Measurements from ENCODE around the gene PHF21B. TPM values are rescaled to one million over a fixed set of nuclear protein-coding genes. Genes with fewer than 3 reads are reported as not detected.

PHF21B gene
- total RNA-seq, 1 experiment from 2014 or later: 4.5 TPM

DNA sequence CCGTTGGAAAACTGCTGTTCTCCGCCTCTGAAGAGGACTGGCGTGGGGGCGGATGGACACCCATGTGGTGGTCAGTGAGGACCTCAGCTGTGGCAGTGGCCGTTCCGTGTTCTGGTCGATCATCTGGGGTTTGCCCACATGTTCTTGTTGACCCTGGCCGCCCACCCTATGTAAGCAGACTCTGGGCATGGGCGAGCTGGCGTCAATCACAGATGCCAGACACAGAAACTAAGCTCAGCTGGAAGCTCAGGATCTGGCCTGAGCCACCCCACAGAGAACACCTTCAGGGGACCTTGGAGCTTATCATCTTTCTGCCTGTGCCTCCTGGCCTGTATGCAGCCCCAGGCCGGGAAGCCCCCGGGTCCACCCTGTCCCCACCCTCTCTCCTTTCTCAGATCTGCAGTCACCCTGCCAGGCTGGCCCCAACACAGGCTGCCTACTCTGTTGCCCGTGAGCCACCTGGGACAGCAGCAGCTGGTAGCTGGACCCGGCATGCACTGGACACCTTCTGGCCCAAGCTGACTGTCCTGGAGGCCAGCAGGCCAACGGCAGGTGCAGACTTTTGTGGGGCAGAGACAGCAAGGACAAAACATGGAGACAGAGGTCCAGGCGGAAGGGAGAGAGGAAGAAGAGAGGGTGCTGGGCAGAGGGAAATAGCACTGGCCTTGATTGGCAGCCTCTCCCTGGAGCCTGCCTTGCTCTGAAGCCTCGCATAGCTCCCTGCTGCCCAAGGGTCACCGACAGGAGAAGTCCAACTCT, 91.5 kb downstream of the PHF21B start:
- no TSS peak for BruUV-seq (replicated peaks)
- H3K4me1 ChIP-seq (ENCODE audit: control insufficient read depth, insufficient read depth, low read length): no peaks in the 10 kb centered on the region
- ChIA-PET CTCF (no interaction called here), POLR2A (no interaction called here)
- in situ Hi-C loops (cut with HindIII; ENCODE audit: low pct_unique_long_range_greater_than_20kb, low sequenced_read_pairs) (no loop called here), intact Hi-C loops (cut with micrococcal nuclease; ENCODE audit: unreplicated experiment) (no loop called here)
- ATAC-seq: no peak
- H3K4me3 ChIP-seq (ENCODE audit: low read depth in 2 of 2, low read length in 2 of 2): no peak overlapping the region
- DNase-seq (ENCODE audit: low read depth, low spot score): no peak
- TF ChIP-seq, protein P1, sequence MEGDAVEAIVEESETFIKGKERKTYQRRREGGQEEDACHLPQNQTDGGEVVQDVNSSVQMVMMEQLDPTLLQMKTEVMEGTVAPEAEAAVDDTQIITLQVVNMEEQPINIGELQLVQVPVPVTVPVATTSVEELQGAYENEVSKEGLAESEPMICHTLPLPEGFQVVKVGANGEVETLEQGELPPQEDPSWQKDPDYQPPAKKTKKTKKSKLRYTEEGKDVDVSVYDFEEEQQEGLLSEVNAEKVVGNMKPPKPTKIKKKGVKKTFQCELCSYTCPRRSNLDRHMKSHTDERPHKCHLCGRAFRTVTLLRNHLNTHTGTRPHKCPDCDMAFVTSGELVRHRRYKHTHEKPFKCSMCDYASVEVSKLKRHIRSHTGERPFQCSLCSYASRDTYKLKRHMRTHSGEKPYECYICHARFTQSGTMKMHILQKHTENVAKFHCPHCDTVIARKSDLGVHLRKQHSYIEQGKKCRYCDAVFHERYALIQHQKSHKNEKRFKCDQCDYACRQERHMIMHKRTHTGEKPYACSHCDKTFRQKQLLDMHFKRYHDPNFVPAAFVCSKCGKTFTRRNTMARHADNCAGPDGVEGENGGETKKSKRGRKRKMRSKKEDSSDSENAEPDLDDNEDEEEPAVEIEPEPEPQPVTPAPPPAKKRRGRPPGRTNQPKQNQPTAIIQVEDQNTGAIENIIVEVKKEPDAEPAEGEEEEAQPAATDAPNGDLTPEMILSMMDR (IDR thresholded peaks at IDR 0.05): no peak
- TF ChIP-seq TCF7L2 (IDR thresholded peaks at IDR 0.05; ENCODE audit: low read depth, low read length) (no peak), POLR2AphosphoS5 (IDR thresholded peaks at IDR 0.05; ENCODE audit: low read depth, low read length) (no peak), SIN3A (IDR thresholded peaks at IDR 0.05; ENCODE audit: borderline replicate concordance, insufficient read depth, low read depth, low read length) (no peak)
- TF ChIP-seq, protein P2, sequence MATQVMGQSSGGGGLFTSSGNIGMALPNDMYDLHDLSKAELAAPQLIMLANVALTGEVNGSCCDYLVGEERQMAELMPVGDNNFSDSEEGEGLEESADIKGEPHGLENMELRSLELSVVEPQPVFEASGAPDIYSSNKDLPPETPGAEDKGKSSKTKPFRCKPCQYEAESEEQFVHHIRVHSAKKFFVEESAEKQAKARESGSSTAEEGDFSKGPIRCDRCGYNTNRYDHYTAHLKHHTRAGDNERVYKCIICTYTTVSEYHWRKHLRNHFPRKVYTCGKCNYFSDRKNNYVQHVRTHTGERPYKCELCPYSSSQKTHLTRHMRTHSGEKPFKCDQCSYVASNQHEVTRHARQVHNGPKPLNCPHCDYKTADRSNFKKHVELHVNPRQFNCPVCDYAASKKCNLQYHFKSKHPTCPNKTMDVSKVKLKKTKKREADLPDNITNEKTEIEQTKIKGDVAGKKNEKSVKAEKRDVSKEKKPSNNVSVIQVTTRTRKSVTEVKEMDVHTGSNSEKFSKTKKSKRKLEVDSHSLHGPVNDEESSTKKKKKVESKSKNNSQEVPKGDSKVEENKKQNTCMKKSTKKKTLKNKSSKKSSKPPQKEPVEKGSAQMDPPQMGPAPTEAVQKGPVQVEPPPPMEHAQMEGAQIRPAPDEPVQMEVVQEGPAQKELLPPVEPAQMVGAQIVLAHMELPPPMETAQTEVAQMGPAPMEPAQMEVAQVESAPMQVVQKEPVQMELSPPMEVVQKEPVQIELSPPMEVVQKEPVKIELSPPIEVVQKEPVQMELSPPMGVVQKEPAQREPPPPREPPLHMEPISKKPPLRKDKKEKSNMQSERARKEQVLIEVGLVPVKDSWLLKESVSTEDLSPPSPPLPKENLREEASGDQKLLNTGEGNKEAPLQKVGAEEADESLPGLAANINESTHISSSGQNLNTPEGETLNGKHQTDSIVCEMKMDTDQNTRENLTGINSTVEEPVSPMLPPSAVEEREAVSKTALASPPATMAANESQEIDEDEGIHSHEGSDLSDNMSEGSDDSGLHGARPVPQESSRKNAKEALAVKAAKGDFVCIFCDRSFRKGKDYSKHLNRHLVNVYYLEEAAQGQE (IDR thresholded peaks at IDR 0.05; ENCODE audit: insufficient read depth in 1 of 2, low read depth in 2 of 2, low read length in 1 of 2): no peak
- H3K27me3 ChIP-seq (ENCODE audit: control insufficient read depth, insufficient read depth, low read length): no peaks in the 10 kb centered on the region
- H3K36me3 ChIP-seq (ENCODE audit: control insufficient read depth, insufficient read depth, low read length): no peaks in the 10 kb centered on the region
- H3K27ac ChIP-seq (ENCODE audit: low read length): no peak overlapping the region
- no peaks in the 10 kb centered on the region for H3K9me3 ChIP-seq (ENCODE audit: control insufficient read depth, insufficient read depth, low read depth, low read length)

DNA sequence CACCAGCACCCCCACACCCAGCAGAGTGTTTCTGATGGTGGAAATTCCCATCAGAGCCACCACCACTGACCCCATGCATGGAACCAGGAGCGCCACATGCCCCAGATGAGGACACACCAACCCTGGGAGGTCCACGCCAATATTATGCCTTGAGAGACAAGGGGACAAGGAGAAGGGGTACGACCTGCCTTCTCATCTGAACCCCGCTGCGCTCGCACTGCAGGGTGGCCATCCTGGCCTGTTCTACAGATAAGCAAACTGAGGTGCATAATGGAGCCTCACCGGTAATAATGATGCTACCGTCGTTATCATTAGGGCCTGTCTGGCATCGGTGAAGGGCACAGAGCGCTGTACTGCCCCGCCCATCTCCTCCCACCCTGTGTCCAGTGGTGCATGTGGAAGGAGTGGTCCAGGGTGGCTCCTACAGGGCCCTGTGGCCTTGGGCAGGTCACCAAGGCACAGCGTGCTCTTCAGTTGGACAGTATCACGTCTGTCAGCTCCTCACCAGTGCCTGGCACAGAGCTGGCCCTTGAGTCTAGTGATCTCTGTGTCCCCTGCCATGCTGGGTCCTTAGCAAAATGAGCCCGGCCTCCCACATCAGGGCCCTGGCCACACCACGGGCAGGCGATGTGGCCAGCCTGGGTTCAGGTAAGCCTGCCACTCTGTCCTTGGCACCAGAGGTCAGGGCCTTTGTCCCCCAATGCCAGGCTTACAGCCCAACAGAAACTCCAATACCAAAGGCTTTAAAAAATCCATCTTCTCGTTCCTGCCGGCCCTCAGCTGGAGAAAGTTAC, 92.2 kb downstream of the PHF21B start:
- no peaks in the 10 kb centered on the region for H3K27me3 ChIP-seq (ENCODE audit: control insufficient read depth, insufficient read depth, low read length)
- no peaks in the 10 kb centered on the region for H3K9me3 ChIP-seq (ENCODE audit: control insufficient read depth, insufficient read depth, low read depth, low read length)
- no peak for DNase-seq (ENCODE audit: low read depth, low spot score)
- H3K4me1 ChIP-seq (ENCODE audit: control insufficient read depth, insufficient read depth, low read length): no peaks in the 10 kb centered on the region
- no peaks in the 10 kb centered on the region for H3K36me3 ChIP-seq (ENCODE audit: control insufficient read depth, insufficient read depth, low read length)
- no TSS peak for BruUV-seq (replicated peaks)
- no peak overlapping the region for H3K27ac ChIP-seq (ENCODE audit: low read length)
- no peak overlapping the region for H3K4me3 ChIP-seq (ENCODE audit: low read depth in 2 of 2, low read length in 2 of 2)
- in situ Hi-C loops (cut with HindIII; ENCODE audit: low pct_unique_long_range_greater_than_20kb, low sequenced_read_pairs) (no loop called here), intact Hi-C loops (cut with micrococcal nuclease; ENCODE audit: unreplicated experiment) (no loop called here)
- TF ChIP-seq TCF7L2 (IDR thresholded peaks at IDR 0.05; ENCODE audit: low read depth, low read length) (no peak), POLR2AphosphoS5 (IDR thresholded peaks at IDR 0.05; ENCODE audit: low read depth, low read length) (no peak), SIN3A (IDR thresholded peaks at IDR 0.05; ENCODE audit: borderline replicate concordance, insufficient read depth, low read depth, low read length) (no peak)
- TF ChIP-seq, protein P1 (IDR thresholded peaks at IDR 0.05): no peak
- TF ChIP-seq, protein P2 (IDR thresholded peaks at IDR 0.05; ENCODE audit: insufficient read depth in 1 of 2, low read depth in 2 of 2, low read length in 1 of 2): no peak
- ChIA-PET POLR2A (no interaction called here), CTCF (no interaction called here)
- no peak for ATAC-seq
